NCI-H2171 (cell line): ENCODE results near the gene LENEP.

ENCODE experiments used
- DNase-seq: peaks from one replicate; lab custom pipeline; 2025; lab: John Stamatoyannopoulos, UW

Gene LENEP

DNA sequence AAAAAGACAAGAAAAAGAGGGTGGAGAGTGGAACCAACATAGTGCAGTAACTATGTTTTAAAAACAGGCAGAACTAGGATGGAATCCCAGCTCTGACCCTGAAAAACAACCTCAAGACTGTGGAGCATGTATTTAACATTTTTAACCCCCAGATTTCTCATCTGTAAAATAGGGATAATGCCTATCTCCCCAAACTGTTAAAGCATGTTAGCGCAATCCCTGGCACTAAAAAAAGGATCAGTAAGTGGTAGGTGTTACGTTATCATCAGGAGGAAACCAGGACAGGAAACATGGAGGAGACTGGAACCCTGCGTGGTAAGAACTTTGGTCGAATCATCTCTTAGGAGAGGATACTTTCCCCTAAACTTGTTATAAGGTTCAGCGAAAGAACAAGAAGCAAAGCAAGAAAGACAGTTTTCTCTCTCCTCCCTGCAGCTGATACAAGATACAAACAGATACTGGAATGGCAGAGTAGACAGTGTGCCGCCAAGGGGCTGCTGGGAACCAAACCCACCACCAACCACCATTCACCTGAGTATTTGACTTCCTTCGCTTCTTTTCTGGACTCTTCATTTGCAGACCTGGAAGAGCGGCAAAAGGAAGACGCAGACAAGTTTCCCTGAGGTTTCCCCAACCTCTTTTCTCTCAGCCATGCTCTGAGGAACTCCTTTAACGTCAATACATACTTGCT lies 32.8 kb upstream of the LENEP start:
- DNase-seq = no peak

DNA sequence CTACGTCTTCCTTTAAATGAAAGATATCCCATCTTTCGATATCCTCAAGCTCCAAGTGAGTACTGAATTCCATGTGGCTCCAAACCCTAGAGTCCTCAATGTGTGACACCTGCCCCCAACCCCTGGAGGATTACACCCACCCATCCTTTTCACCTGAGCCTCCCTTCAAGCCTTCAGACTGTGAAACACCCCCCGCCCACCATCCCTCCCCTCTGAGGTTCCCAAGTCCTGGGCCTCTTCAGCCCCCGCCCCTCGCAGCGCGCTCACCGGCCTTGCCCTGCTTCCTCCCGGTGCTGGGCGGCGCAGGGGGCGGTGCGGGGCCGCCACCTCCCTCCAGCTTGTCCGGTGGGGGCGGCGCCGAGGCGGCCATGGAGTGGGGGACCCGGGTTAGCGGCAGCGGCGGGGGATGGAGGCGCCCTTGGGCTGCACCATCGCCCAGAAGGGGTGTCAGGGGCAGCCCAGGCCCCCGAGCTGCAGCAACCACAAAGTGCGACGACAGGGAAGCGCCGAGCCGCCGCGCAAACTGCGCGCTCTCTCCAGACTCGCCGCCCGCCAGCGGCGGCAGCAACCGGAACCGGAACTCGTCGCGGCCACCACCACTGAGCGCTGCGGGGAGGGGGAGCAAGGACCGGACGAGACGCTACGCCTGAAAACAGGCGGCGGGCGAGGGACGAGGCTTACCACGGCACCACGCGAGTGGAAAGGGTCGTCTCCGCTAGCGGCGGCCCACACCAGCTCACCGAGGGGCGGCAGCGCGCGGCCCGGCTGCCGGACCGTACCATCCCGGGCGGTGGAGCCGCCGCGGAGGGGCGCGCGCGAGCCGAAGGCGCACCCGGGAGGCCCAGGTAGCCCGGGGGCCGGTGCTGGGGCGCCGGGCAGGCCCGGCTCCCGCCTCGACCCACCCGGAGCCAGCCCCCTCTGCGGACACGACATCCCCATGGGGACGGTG lies 31.9 kb upstream of the LENEP start, which contains the start of gene PYGO2:
PYGO2 (minus strand) TSS at position 576 of the 949 bp plus-strand sequence; CDS start at position 370, 206 bp downstream.
- peak; percentile 61 for DNase-seq

DNA sequence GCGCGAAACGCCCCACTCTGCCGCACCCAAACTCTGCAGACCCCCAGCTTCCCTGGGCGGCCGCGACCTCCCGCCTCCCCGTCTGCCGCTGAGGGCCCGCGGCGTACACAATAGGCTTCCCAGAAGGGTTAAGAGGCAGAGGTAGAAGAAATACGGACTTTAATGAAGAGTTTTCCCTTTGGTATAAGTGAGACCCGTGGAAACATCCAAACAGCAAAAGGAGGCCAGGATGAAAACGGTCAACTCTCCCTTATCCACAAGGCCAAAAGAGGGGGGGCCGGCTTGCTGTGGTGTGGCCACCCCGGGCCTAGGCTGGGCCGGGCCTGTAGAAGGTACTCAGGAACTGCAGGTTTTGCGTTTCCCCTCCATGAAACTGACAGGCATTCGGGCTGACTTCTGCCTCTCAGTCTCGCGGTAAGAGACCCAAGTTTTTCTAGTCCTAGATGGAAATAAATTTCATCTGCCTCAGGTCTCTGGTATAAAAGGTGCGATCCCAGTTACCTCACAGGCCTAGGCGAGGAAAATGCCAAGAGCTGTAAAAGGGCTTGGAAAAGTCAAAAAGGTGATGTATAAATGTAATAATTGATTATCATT lies 31.1 kb upstream of the LENEP start:
- no peak for DNase-seq

DNA sequence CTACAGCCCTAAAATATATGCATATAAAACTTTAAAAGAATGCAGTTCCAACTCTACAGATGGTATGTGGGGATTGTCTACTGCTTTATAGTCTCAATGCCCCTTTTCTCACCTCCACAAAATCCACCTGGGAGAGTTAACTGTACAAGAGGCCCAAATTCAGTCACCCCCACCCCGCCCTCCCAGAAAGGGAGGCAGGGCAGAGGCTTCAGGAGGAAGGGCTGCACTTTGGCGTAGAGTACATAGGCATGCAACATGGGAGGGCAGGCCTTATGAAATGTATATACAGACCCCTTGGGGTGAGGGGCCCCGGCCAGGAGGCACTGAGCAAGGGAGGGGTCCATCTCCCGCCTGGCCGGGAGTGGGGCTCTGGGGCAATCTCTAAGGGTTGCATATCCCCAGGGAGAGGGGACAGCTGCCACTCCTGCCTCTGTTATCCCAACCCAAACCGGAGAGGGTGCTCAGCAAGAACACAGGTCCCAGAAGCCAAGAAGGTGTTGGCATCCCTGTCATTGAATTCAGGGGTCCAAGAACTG lies 30.5 kb upstream of the LENEP start:
- DNase-seq = no peak

DNA sequence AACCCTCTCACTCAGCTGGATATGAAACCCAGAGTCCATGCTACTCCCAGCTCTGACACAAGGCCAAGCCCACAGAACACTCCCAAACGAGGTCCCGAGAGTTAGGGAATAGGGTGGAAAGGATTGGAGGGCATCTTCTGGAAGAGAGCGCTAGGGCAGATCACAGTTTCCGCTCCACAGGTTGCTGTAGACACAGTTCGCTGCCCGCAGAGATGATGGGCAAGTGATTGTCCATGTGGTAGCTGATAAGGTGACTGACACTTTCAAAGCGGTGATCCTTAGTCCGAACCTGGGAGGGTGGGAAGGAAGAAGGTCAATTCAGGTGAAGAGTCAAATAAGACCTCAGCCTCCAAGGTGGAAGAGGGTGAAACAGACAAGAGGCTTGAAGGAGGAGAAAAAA lies 29.7 kb upstream of the LENEP start:
- no peak for DNase-seq

DNA sequence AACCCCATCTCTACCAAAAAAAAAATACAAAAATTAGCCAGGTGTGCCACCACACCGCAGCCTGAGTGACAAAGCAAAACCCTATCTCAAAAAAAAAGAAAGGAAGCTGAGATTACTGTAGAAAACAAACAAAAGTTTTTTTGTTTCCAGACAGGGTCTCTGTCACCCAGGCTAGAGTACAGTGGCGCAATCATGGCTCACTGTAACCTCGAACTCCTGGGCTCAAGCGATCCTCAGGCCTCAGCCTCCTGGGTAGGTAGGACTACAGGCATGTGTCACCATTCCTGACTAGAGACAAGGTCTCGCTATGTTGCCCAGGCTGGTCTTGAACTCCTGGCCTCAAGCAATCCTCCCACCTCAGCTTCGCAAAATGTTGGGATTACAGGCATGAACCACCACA lies 29.0 kb upstream of the LENEP start:
- no peak for DNase-seq

DNA sequence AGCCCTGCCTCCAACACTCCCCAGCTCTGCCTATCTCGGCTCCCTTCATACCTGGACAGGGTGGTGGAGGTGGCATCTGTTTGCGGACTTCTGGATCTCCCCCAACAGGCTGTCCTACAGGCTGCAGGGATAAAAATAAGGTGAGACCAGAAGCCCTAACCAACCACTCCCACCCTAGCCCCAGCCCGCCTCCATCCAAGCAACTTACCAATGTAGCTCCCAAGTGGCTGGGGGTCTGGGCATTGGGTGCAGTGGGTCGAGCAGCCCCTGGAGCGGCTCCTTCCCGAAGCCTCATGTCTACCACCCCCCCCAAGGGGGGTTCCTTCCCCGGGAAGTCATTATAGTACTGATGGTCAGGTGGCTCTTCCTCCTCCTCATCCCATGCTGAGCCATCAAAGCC lies 27.3 kb upstream of the LENEP start:
- DNase-seq = no peak

DNA sequence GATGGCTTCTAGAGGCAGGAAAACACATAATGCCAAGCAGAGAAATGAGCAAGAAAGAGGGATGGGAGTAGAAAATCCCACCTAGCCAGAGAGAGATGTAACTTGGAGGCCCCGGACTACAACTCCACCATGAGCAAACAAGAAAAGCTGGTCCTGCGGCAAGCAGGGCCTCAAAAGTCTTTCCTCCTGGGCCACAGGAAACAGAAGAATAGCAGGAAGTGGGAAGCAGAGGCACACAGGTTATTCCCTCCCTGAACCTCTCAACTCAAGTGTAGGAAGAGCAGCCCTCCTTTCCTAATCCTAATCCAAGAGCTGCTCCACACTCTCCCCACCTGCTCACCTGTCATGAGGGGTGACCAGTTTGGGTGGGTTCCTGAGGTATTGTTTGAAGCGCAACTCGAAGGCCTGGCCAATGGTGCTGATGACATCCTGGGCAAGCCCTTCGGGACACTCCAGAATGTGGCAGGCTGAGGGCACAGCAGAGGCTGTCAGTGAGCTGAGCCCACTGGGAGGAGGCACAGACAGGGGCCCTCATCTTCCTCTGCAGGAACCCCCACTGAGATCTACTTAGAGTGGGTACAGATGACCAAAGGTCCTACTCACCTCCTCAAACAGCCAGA lies 25.9 kb upstream of the LENEP start:
- DNase-seq = no peak

DNA sequence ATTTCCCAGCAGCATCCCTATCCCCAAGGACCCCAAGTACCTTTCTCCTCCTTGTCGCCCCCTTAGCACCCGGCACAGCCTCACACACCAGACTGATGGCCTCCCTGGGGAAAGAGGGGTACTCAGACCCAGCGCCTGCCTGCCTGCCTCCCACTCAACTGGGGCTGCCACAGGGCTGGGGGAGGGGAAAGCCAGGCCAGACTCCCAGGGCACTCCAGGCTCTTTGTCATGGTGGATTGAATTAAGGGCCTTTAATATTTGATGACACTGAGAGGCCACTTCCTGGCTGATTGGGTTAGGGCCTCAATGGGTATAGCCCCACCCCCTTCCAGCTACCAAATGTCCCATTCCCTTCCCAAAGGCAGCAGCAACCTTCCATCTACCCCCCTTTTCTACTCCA lies 24.7 kb upstream of the LENEP start:
- no peak for DNase-seq

DNA sequence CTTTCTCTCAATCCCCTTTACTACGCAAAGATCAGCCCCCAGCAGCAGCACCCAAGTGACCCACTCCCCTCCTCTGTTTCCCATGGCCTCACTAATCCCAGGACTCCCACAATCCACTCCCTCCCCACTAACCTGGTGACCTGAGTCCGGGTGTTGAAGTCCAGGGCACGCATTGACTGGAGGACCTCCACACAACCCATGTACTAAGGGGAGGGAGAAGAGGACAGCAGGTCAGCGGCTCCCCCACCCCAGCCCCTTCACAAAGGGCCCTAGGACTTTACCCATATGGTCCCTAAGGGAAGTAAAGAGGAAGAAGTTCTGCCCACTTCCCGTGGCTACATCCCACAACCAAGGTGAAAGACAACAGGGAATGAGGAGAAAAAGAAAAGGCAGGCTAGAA lies 24.1 kb upstream of the LENEP start:
- no peak for DNase-seq

DNA sequence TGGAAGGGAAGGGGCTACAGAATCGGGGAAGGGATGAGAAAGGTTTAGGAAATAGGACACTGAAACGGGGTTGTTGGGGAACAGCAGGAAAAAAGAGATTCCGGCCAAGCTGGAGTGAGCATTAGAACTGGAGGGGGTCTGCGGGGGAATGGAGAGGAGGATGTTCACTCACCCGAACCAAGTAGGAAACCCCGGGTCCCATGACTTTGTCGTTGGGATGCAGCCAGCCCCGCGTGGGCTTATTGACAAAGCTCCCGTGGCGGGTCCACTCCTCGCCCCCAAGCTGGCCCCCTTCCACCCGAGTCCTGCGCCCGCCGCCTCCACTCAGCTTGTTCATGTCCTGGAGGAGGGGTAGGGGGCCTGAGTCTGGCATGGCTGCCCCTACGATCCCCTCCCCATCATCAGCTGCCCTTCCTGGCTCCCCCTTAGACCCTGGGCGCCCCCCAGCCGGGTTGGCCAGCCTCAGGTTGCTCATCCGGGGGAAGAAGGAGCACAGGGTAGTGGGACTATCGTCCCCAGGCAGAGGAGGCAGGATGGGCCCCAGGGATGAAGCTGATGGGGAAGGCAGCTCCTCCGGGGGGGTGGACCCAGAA lies 23.4 kb upstream of the LENEP start:
- DNase-seq = no peak

DNA sequence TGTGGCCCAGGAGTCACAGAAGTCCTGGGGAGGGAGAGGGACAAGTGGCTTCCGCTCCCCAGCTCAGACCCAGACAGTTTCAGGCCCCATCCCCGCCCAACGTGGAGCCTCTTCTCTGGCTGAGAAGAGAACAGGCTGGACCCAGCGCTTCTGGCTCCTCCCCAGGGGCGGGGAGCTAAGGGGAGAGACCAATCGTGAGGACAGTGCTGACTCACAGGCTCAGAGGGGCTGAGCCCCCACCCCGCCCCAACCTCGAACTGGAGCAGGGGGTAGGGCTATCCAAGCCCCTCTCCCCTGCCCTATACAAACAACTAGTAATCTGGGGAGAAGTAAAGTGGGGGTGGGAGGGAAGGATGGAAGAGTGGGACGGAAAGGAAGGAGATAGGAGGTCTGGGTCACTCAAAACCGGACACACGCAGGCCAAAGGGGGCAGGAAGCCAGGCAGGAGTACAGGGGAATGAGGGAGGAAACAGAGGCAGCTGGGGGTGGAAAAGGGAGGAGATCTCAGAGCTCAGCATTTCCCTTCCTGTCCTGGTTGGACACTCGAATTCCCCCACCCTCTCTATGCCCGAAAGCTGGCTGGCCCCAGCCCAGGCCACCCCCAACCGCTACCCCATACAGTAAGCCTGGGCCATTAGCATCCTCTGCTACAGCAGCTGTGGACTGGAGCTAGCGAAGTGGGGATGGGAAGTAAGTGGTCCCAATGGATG lies 22.6 kb upstream of the LENEP start, which contains the start of gene SHC1:
SHC1 (minus strand) TSS at position 117 of the 710 bp plus-strand sequence. CDS start 221 bp downstream, outside the sequence.
- DNase-seq = no peak

DNA sequence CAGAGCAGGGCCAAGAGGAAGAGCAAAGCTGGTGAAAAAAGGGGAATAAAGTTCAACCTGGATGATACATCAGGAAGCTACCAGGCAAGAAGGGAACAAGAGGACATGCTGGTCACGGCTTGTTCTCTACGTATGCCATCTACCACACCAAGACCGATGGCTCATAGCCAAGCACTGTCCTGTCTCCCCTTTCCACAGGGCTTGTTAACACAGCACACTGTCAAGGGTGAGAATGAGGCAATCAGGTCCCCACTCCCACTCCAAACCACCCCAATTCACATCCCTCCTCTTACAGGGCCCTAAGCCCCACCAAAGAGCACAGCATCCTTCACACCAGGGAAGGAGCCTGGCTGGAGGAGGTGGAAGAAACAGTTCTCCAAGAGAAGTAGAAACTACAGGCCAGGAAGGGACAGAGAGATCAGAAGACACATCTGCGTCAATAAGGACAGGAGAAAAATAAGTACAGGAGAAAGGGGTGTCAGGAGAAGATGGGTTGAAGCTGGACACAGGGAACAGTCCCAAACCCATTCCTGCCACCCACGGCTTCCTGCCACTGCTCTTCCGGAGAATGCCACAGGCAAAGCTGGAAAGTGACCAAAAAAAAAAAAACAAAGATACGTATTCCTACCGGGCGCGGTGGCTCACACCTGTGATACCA lies 21.9 kb upstream of the LENEP start:
- no peak for DNase-seq

DNA sequence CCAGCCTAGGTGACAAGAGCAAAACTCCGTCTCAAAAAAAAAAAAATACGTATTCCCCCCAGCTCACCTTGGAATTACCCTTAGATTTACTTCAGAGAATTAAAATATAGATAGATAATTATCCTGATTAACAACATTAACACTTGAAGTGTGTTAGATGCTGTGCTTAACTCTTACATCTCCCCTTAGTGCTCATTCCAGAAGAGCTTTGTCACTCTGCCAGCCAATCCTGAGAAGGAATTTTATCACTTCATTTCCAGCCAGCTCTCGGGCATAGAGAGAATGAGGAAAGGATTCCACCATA lies 21.2 kb upstream of the LENEP start:
- DNase-seq = no peak

DNA sequence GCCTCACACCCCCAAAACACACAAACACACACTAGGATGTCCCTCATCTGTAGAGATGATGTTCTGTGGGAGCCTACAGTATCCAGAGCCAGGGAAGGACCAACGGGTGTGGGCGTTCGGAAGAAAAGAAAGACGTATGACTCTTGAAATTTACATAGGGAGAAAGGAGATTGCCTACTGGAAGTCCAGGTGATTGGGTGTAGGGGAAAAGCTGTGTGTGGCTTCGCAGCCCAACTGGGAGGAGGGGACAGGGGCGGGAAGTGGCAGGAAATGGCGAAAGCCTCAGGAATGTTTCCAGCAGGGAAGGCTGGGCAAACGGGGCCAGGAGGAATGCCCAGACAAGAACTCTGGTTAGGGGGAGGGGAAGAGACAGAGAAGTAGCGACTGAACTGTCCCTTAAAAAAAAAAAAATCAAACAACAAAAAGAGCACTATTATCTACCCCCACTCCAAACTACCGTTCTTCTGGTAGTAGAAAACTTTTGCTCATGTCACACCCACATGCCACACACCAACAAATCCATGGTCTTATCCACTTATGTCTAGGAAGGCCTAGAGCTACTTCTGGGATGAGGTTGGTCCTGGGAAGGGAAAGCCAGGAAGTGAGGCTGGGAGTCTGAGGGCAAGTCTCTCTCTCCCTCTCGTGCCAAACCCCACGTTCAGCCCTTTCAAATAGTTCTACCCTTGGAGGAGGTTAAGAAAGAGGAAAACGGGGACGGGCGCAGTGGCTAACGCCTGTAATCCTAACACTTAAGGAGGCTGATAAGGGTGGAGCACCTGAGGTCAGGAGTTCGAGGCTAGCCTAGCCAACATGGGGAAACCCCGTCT lies 20.7 kb upstream of the LENEP start:
- DNase-seq = no peak

DNA sequence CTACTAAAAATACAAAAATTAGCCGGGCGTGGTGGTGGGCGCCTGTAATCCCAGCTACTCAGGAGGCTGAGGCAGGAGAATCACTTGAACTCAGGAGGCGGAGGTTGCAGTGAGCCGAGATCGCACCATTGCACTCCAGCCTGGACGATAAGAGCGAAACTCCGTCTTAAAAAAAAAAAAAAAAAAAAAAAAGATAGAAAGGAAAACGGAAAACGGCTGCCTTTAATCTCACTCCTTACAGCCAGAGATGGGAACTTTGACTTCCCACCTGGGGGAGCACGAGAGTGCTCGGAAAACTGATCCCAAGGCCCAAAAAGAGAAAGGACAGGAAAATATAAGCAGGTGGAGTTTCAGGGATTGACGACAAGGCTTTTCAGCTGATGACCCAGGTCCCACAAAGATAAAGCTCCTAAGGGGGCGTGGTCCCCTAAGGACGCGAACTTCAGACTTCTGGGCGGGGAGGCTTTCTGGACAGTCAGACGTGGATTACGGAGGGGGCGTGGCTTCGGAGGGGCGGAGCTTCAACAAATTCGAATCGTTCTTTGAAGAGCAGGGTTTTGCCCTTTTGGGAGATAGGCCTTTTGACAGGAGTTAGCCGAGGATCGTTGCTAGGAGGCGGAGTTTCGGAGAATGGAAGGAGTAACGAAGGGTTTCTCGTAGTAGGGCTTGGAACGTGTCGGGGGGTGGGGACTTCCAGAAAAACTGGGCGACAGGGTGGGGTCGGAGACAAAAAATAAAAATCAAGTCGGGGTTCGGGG lies 19.9 kb upstream of the LENEP start:
- DNase-seq = peak; percentile 66

DNA sequence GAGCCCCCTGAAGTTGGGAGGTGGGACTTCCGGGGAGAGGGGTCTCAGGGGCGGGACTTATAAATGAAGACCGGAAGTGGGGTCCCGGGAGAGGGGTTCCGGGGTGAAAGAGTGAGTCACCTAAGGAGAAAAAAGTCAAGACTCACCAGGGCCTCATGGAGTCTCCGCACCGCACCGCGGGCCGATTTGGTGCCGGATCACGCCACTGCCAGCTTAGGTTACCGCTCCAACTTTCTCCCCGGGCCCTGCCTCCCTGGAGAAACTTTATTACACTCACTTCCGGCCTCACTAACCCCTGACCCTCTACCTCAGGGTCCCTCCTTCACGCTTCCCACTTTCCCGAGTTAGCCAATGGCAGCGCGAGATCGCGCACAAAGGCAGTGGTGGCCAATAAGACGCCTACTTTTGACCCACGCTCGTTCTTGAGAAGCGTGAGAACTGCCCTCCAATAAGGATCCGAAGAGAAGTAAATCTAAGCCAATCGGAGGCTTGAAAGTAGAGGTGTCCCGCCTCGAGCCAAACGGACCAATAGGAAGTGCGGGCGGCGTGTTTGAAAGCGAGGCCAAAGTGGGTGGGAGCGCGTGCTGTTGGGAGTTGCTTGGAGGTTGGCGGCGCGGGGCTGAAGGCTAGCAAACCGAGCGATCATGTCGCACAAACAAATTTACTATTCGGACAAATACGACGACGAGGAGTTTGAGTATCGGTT lies 19.1 kb upstream of the LENEP start, which contains the start of gene CKS1B:
CKS1B (plus strand) TSS at position 580 of the 706 bp plus-strand sequence; CDS start at position 645, 65 bp downstream.
- DNase-seq = peak; percentile 98

DNA sequence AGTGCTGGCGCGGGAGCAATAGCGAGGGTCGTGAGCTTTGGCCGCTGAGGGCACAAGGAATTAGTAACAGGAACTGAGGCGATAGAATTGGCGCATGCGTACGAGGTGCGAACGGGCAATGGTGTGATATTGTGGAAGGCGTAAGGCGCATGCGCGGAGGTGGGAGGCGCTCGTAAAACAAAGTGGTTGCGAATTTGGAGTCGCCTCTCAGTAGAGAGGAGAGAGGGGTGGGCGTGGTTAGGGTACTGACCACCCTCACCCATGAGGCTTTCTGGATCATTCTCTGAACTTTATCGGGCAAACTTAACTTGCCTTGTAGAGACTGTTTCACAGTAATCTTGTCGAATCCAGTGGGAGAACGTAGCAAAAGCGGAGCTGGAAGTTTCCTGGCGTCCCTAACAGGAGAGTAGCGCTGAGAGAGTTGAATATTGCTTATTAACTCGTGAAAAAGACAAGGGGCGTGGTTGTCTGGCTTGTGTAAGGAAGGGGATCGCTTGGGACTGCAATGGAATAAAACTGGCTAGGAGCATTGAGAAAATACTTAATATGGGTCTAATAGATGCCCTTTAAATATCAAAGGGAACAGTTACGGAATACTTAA lies 18.5 kb upstream of the LENEP start:
- peak; percentile 90 for DNase-seq
